Measurements from ENCODE around the gene BROX. TPM values are rescaled to one million over a fixed set of nuclear protein-coding genes. Genes with fewer than 3 reads are reported as not detected.
A peak's percentile ranks its signal among the peaks of the same experiment; 100 is the strongest.
"Not testable (repeated sequence)": the region's sequence is repeated elsewhere in the genome, so short reads cannot be mapped to it uniquely, and the experiment has no call there.

The BROX gene
- total RNA-seq, 1 experiment from 2014 or later, result 56.0 TPM

GRCh38 chr1:222754366-222755139 lies 42.2 kb downstream of the BROX start:
- Histone ChIP-seq H3K36me3 (no peaks in the 10 kb centered on the region), H3K27me3 (no peaks in the 10 kb centered on the region), H3K4me3 (no peak overlapping the region), H3K9me3 (no peaks in the 10 kb centered on the region)
- peak; percentile 99 for DNase-seq

GRCh38 chr1:222757646-222758268 lies 45.4 kb downstream of the BROX start:
- Histone ChIP-seq H3K9me3 (peaks cover 2% of the 10 kb centered on the region; the same call in 1 of the 2 replicates), H3K27me3 (no peaks in the 10 kb centered on the region), H3K4me3 (no peak overlapping the region), H3K36me3 (no peaks in the 10 kb centered on the region)
- no peak for DNase-seq

DNA sequence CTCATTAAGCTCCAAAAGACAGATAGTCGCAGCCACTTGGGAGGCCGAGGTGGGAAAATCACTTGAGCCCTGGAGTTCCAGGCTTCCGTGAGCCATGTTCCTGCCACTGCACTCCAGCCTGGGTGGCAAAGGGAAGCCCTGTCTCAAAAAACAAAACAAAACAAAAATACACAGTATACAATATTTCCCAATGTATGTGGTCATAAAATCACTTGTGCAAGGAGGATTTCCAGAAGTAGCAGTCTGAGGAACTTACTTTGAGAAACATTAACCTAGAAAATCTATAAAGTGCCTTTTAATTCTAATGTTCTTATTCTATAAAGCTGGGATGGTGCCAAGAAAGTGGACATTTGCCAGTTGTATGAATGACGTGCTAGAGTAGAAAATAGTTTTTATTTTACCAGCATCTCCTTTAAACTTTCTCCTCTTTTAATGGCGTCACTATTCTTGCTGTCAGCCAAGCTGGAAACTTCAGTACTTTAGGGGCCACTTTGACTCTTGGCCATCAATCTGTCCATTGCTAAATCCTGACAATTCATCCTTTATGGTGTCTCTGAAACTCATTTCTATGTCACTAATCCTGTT lies 47.2 kb downstream of the BROX start:
- no peak for DNase-seq
- H3K4me3 ChIP-seq, result no peak overlapping the region
- H3K9me3 ChIP-seq, result peaks cover 4% of the 10 kb centered on the region
- H3K27me3 ChIP-seq, result no peaks in the 10 kb centered on the region
- no peaks in the 10 kb centered on the region for H3K36me3 ChIP-seq

DNA sequence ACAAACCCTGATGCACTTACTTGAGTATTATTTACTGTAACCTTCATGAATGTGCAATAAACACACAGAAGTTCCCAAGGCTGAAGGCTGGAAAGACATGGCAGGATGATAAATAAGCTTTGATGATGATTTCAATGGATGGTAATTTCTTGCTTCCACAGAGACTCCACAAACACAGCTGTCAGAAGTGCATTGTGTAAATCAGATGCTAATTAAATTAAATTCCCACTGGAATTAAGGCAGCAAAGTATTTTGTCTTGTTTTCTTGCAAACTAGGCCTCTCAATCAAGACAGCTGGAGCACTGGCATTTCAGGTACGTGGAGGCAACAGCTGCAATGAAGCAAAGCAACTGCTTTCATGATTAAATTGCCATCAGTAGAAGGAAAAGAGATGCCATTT lies 48.7 kb downstream of the BROX start:
- peaks cover 4% of the 10 kb centered on the region for H3K9me3 ChIP-seq
- DNase-seq, result no peak

DNA sequence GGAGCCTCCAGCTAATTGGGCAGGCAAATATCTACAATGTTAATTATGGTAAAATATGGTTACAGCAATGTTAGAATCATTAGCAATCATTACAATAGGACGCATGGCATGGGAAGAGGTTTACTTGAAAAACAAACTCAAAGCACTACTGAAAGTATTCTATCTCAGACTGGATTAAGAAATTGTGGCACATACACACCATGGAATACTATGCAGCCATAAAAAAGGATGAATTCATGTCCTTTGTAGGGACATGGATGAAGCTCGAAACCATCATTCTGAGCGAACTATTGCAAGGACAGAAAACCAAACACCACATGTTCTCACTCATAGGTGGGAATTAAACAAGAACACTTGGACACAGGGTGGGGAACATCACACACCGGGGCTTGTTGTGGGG lies 49.8 kb downstream of the BROX start:
- not testable (repeated sequence) for DNase-seq, H3K4me3 ChIP-seq, H3K9me3 ChIP-seq

More for the DNA sequence above, 48.7 kb downstream of the BROX start:
- H3K4me3 ChIP-seq, result no peak overlapping the region
- no peaks in the 10 kb centered on the region for H3K36me3 ChIP-seq
- H3K27me3 ChIP-seq, result no peaks in the 10 kb centered on the region

DNA sequence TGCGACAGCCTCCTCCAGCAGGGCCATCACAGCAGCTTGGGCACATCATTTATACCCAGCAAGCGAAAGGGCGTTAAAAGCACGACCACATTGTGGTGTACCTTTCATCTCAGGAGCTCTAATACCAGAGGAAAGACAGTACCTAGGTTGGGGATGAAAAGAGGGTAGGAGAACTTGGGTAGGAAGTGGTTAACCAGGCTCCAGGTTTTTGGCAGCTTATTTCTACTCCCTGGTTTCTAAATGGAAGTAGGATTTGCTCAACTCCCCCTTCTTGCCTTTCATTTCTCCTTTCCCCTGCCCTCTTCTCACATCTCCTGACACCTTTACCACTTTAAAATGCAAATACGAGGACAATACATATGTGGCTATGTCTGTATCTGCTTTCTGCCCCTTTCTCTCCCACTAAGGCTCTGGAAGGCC lies 54.8 kb downstream of the BROX start:
- DNase-seq, result no peak
- Histone ChIP-seq H3K27me3 (no peaks in the 10 kb centered on the region), H3K9me3 (peaks cover 25% of the 10 kb centered on the region), H3K36me3 (no peaks in the 10 kb centered on the region), H3K4me3 (no peak overlapping the region)

More for the DNA sequence above, 49.8 kb downstream of the BROX start:
- not testable (repeated sequence) for H3K36me3 ChIP-seq, H3K27me3 ChIP-seq

DNA sequence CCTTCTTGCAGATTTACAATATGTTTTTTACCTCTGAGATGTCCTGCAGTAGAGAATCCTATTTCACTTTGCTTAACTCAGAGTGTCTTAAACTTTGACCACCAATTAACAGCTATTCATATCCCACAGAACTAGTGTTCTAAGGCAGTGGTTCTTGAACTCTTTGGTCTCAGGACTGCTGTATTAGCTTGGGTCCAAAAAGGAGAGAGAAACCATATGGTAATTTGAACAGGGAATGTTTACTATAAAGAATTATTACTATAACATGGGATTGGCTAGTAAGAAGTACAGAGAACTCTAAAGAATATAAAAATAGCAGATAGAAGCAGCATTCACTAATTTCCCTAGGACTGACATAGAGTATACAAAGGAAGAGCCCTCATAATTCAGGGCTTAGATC lies 56.2 kb downstream of the BROX start:
- Histone ChIP-seq H3K9me3 (peaks cover 23% of the 10 kb centered on the region), H3K36me3 (no peaks in the 10 kb centered on the region), H3K27me3 (no peaks in the 10 kb centered on the region), H3K4me3 (no peak overlapping the region)
- DNase-seq, result no peak

DNA sequence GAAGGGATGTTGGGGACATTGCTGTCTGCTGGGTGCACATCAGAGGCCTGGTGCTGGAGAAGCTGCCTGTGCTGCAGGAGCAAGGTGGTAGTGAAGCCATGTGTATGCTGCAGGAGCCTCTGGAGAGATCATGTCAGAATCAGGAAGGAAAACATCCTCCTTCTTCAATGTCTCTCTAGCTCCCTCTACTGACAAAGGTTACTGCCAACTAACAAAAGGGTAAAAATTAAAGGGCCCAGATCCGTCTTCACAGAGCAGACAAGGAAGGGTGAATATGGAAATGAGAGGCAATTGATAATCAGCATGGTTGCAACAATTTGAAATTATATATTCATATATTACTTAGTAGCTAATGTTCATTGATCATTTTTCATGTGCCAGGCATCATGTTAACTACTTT lies 56.8 kb downstream of the BROX start:
- no peak for DNase-seq
- Histone ChIP-seq H3K9me3 (peaks cover 23% of the 10 kb centered on the region), H3K4me3 (no peak overlapping the region), H3K27me3 (no peaks in the 10 kb centered on the region), H3K36me3 (no peaks in the 10 kb centered on the region)

GRCh38 chr1:222769971-222770620 lies 57.7 kb downstream of the BROX start:
- H3K4me3 ChIP-seq, result no peak overlapping the region
- H3K36me3 ChIP-seq, result no peaks in the 10 kb centered on the region
- H3K27me3 ChIP-seq, result no peaks in the 10 kb centered on the region
- peaks cover 23% of the 10 kb centered on the region for H3K9me3 ChIP-seq
- DNase-seq, result peak; percentile 64

DNA sequence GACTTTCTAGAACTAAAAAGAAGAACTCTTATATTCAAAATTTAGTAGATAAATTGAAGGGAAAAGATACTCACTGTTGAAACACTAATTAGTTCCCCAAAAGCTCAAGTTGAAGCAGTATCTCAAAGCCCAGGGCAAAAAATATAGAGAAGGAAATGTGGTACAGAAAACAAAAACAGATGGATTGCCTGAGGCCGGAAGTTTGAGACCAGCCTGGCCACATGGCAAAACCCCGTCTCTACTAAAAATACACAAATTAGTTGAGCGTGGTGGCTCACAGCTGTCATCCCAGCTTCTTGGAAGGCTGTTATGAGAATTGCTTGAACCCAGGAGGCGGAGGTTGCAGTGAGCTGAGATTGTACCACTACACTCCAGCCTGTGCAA lies 60.6 kb downstream of the BROX start:
- no peak for DNase-seq
- H3K36me3 ChIP-seq, result no peaks in the 10 kb centered on the region
- no peak overlapping the region for H3K4me3 ChIP-seq
- peaks cover 16% of the 10 kb centered on the region for H3K9me3 ChIP-seq
- H3K27me3 ChIP-seq, result no peaks in the 10 kb centered on the region

GRCh38 chr1:222777463-222777862 lies 65.1 kb downstream of the BROX start:
- H3K4me3 ChIP-seq, result no peak overlapping the region
- H3K9me3 ChIP-seq, result peaks cover 5% of the 10 kb centered on the region; the same call in 1 of the 2 replicates
- H3K27me3 ChIP-seq, result no peaks in the 10 kb centered on the region
- DNase-seq, result no peak
- H3K36me3 ChIP-seq, result no peaks in the 10 kb centered on the region

GRCh38 chr1:222777977-222778376 lies 65.6 kb downstream of the BROX start:
- H3K9me3 ChIP-seq, result peaks cover 5% of the 10 kb centered on the region; the same call in 1 of the 2 replicates
- no peaks in the 10 kb centered on the region for H3K36me3 ChIP-seq
- H3K4me3 ChIP-seq, result no peak overlapping the region
- no peak for DNase-seq
- no peaks in the 10 kb centered on the region for H3K27me3 ChIP-seq

DNA sequence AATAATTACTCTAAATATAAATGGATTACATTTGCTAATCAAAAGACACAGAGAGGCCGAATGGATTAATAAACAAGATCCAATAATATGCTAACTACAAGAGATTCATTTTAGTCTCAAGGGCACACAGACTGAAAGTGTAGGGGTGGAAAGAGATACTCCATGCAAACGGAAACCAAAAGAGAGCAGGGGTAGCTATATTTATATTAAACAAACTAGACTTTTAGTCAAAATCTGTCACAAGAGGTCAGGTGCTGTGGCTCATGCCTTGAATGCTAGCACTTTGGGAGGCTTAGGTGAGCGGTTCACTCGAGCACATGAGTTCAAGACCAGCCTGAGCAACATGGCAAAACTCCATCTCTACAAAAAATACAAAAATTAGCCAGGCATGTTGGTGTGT lies 68.9 kb downstream of the BROX start:
- DNase-seq, result no peak
- peaks cover 5% of the 10 kb centered on the region; the same call in 1 of the 2 replicates for H3K9me3 ChIP-seq
- no peak overlapping the region for H3K4me3 ChIP-seq
- no peaks in the 10 kb centered on the region for H3K27me3 ChIP-seq
- no peaks in the 10 kb centered on the region for H3K36me3 ChIP-seq

- Histone ChIP-seq H3K27me3 (no peaks in the 10 kb centered on the region), H3K36me3 (no peaks in the 10 kb centered on the region), H3K9me3 (peaks cover 5% of the 10 kb centered on the region; the same call in 1 of the 2 replicates), H3K4me3 (no peak overlapping the region)
- DNase-seq, result no peak
Observed at GRCh38 chr1:222783051-222783450, 70.7 kb downstream of the BROX start.

GRCh38 chr1:222784371-222784770 lies 72.0 kb downstream of the BROX start:
- Histone ChIP-seq H3K27me3 (no peaks in the 10 kb centered on the region), H3K4me3 (no peak overlapping the region), H3K36me3 (no peaks in the 10 kb centered on the region), H3K9me3 (peaks cover 5% of the 10 kb centered on the region; the same call in 1 of the 2 replicates)
- DNase-seq, result no peak

Data from MG63 (cell line).